MCF 10A (cell line): Measurements from ENCODE around the gene AASDH. TPM values are rescaled to one million over a fixed set of nuclear protein-coding genes. Genes with fewer than 3 reads are reported as not detected.
A peak's percentile ranks its signal among the peaks of the same experiment; 100 is the strongest.
"Not testable (repeated sequence)": the region's sequence is repeated elsewhere in the genome, so short reads cannot be mapped to it uniquely, and the experiment has no call there.

Source experiments
- BruUV-seq: library from RNA; stranded (reverse); fragments of 400-500 nt; replicated peaks from 2 replicates; lab custom pipeline; 2021; lab: Mats Ljungman, UMichigan
- CTCF ChIA-PET: fragments of 300-600 bp; sonication (Branson Sonifier 250); formaldehyde crosslinking; extraction: SDS; loops from one replicate; lab custom pipeline; 2021; ENCODE audit warnings: antibody characterized with exemption, inconsistent platforms; lab: Yijun Ruan, JAX
- POLR2A ChIA-PET: fragments of 300-600, 350-650 bp; sonication (Branson Sonifier 250); formaldehyde crosslinking; extraction: SDS; loops from one replicate; lab custom pipeline; 2020; ENCODE audit warnings: antibody characterized with exemption, inconsistent platforms; lab: Yijun Ruan, JAX
- DNase-seq: peaks from one replicate; pipeline ENCODE4 v3.0.0-alpha.2; 2018; ENCODE audit not compliant: unreplicated experiment
- H3K27ac Mint-ChIP-seq: one replicate; pipeline ENCODE4 v1.8.0; 2022; ENCODE audit warnings: mild to moderate bottlenecking, low read depth, mixed read lengths; ENCODE audit not compliant: unreplicated experiment
- H3K27me3 Mint-ChIP-seq: one replicate; pipeline ENCODE4 v1.8.0; 2022; ENCODE audit warnings: mixed read lengths; ENCODE audit not compliant: insufficient read depth, unreplicated experiment
- H3K36me3 Mint-ChIP-seq: one replicate; pipeline ENCODE4 v1.8.0; 2022; ENCODE audit warnings: mild to moderate bottlenecking, moderate library complexity, mixed read lengths; ENCODE audit not compliant: insufficient read depth, unreplicated experiment
- H3K4me1 Mint-ChIP-seq: one replicate; pipeline ENCODE4 v1.8.0; 2022; ENCODE audit warnings: mixed read lengths; ENCODE audit not compliant: insufficient read depth, unreplicated experiment
- H3K4me3 Mint-ChIP-seq: one replicate; pipeline ENCODE4 v1.8.0; 2022; ENCODE audit warnings: mild to moderate bottlenecking, moderate library complexity, mixed read lengths; ENCODE audit not compliant: unreplicated experiment
- H3K9me3 Mint-ChIP-seq: one replicate; pipeline ENCODE4 v1.8.0; 2022; ENCODE audit warnings: mixed read lengths; ENCODE audit not compliant: unreplicated experiment
- intact Hi-C: fragments of 100-400 bp; cut with micrococcal nuclease; formaldehyde crosslinking; loops from 2 replicates; pipeline ENCODE4 v1.14.1; 2022
- total RNA-seq: library from RNA; stranded (reverse); gene quantifications from 2 replicates; pipeline ENCODE4 v1.2.3, GENCODE V29; 2022
- TF ChIP-seq, protein P1 (sequence below): fragments of 200-600 bp; IDR thresholded peaks from one replicate; pipeline ENCODE4 v1.8.0; 2022; ENCODE audit warnings: antibody characterized with exemption, mild to moderate bottlenecking; ENCODE audit not compliant: unreplicated experiment

The AASDH gene
- total RNA-seq, 1 experiment from 2014 or later, result 10.8 TPM

- ChIA-PET POLR2A (no interaction called here), CTCF (interaction anchor here (0.9 kb wide), 1 partner anchor 423 kb away, joined by 3 read pairs; the partner anchor contains the start of gene CEP135)
- DNase-seq, result no peak
- Mint-ChIP-seq H3K4me3 (no peak overlapping the region), H3K36me3 (peaks cover 11% of the 10 kb centered on the region), H3K27ac (no peak overlapping the region), H3K4me1 (no peaks in the 10 kb centered on the region), H3K27me3 (no peaks in the 10 kb centered on the region), H3K9me3 (no peaks in the 10 kb centered on the region)
- intact Hi-C loops, result no loop called here
- no TSS peak for BruUV-seq
- TF ChIP-seq, protein P1, sequence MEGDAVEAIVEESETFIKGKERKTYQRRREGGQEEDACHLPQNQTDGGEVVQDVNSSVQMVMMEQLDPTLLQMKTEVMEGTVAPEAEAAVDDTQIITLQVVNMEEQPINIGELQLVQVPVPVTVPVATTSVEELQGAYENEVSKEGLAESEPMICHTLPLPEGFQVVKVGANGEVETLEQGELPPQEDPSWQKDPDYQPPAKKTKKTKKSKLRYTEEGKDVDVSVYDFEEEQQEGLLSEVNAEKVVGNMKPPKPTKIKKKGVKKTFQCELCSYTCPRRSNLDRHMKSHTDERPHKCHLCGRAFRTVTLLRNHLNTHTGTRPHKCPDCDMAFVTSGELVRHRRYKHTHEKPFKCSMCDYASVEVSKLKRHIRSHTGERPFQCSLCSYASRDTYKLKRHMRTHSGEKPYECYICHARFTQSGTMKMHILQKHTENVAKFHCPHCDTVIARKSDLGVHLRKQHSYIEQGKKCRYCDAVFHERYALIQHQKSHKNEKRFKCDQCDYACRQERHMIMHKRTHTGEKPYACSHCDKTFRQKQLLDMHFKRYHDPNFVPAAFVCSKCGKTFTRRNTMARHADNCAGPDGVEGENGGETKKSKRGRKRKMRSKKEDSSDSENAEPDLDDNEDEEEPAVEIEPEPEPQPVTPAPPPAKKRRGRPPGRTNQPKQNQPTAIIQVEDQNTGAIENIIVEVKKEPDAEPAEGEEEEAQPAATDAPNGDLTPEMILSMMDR, result no peak
Measured at GRCh38 chr4:56371426-56372220, 15.7 kb downstream of the AASDH start.

GRCh38 chr4:56370377-56370776, 16.9 kb downstream of the AASDH start:
- H3K4me1 Mint-ChIP-seq, result no peaks in the 10 kb centered on the region
- TF ChIP-seq, protein P1, result no peak
- peaks cover 5% of the 10 kb centered on the region for H3K36me3 Mint-ChIP-seq
- ChIA-PET CTCF (interaction anchor here (0.7 kb wide), 2 partner anchors 45 to 53 kb away, joined by 3 read pairs; no protein-coding TSS in a partner anchor), POLR2A (no interaction called here)
- intact Hi-C loops, result no loop called here
- H3K27ac Mint-ChIP-seq, result peak overlapping the region; percentile 39
- H3K9me3 Mint-ChIP-seq, result no peaks in the 10 kb centered on the region
- no peaks in the 10 kb centered on the region for H3K27me3 Mint-ChIP-seq
- no TSS peak for BruUV-seq
- no peak overlapping the region for H3K4me3 Mint-ChIP-seq
- DNase-seq, result no peak

DNA sequence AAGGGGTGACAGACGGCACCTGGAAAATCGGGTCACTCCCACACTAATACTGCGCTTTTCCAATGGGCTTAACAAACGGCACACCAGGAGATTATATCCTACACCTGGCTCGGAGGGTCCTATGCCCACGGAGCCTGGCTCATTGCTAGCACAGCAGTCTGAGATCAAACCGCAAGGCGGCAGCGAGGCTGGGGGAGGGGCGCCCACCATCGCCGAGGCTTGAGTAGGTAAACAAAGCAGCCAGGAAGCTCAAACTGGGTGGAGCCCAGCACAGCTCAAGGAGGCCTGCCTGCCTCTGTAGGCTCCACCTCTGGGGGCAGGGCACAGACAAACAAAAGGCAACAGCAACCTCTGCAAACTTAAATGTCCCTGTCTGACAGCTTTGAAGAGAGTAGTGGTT, 24.3 kb downstream of the AASDH start:
- H3K4me1 Mint-ChIP-seq, H3K4me3 Mint-ChIP-seq, DNase-seq, H3K36me3 Mint-ChIP-seq, H3K27me3 Mint-ChIP-seq, intact Hi-C loops, POLR2A ChIA-PET, BruUV-seq, H3K27ac Mint-ChIP-seq, H3K9me3 Mint-ChIP-seq: not testable (repeated sequence)
- CTCF ChIA-PET, result interaction anchor here (0.7 kb wide), 1 partner anchor 486 kb away, joined by 3 read pairs; no protein-coding TSS in a partner anchor

- ChIA-PET POLR2A (interaction anchor here (0.6 to 0.9 kb wide), 2 partner anchors 9 to 27 kb away, joined by 3 read pairs; partner anchors contain the start of gene AASDH), CTCF (interaction anchor here (0.5 kb wide), 1 partner anchor 217 kb away, joined by 3 read pairs; no protein-coding TSS in a partner anchor)
- DNase-seq, result peak; percentile 13
- H3K9me3 Mint-ChIP-seq, result peaks cover 7% of the 10 kb centered on the region
- H3K27ac Mint-ChIP-seq, result no peak overlapping the region
- H3K36me3 Mint-ChIP-seq, result peaks cover 10% of the 10 kb centered on the region
- H3K4me3 Mint-ChIP-seq, result no peak overlapping the region
- TF ChIP-seq, protein P1, result no peak
- no peaks in the 10 kb centered on the region for H3K27me3 Mint-ChIP-seq
- no peaks in the 10 kb centered on the region for H3K4me1 Mint-ChIP-seq
- intact Hi-C loops, result no loop called here
- no TSS peak for BruUV-seq
Measured at GRCh38 chr4:56360071-56360470, 27.2 kb downstream of the AASDH start.
